ENCODE results near the gene PPP6R2.

Gene PPP6R2

DNA sequence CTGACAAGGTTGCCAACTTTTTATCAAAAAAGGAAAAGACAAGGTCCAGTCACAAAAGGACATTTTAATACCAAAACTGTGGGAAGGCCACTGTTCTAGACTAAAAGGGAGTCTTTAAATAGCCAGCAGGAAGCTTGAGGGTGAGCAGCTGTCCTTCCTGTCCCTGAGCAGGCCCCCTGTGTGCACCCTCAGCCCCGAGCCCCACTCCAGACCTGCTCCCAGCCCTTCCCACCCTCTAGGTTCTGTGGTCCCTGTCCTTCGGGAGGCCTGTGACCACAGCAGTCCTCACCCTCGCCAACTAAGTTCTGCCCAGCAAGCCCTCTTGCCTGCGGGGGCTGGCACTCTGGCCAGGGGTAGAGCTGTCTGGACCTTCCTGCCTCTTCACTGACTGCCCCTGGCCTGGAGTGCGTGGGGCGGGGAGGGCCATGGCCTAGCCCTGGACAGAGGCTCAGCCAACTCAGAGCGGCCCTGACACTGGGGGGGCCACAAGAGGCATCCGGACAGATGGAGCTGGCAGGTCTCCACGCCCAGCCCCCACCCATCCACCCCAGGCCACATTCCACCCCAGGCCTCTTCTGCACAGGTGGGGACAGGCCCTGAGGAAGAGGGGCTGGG is 34.0 kb upstream of the PPP6R2 start:
- CTCF ChIA-PET, result interaction anchor here (1.1 to 2.1 kb wide), 3 partner anchors 15 to 27 kb away, joined by 3 to 8 read pairs (median 4); no protein-coding TSS in a partner anchor
- POLR2A ChIA-PET, result no interaction called here

DNA sequence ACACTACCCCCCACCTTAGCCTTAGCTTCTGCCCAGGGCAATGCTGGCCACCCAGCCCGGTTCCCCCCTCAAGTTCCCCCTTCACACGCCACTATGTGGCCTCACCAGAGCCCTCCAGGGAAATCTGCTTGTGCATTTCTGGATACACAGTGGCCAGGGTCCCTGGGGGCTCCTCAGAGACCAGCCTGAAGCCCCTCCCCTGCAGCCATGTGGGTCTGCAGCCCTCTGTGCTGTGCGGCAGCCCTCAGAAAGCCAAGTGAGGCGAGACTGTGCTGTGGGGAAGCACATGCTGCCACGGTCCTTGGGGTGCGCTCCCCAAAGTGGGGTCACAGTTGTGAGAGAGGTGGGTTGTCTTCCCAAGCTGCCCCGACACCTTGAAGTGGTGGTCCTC is 33.5 kb upstream of the PPP6R2 start:
- Histone ChIP-seq H3K27ac (ENCODE audit: insufficient read depth in 1 of 2, low read depth in 1 of 2, low read length in 2 of 2, poor library complexity in 1 of 2, severe bottlenecking in 2 of 2) (no peak overlapping the region), H3K4me3 (ENCODE audit: control insufficient read depth in 1 of 7, extremely low read depth in 1 of 7, insufficient read depth in 4 of 7, low read depth in 2 of 7, low read length in 6 of 7) (peak overlapping the region in 1 of 7 experiments; percentile 52), H3K9me3 (ENCODE audit: control extremely low read depth in 1 of 5, control insufficient read depth in 4 of 5, insufficient read depth in 2 of 5, low read depth in 1 of 5, low read length in 4 of 5) (no peaks in the 10 kb centered on the region), H3K36me3 (ENCODE audit: control insufficient read depth in 4 of 4, insufficient read depth in 4 of 4, low read length in 3 of 4) (peaks cover 0 to 5% (median 2%) of the 10 kb centered on the region in 4 experiments), H3K27me3 (replicated peaks in 2 of 5; ENCODE audit: control insufficient read depth in 4 of 5, insufficient read depth in 5 of 5, low read length in 4 of 5) (no peaks in the 10 kb centered on the region), H3K4me1 (ENCODE audit: control extremely low read depth in 1 of 4, control insufficient read depth in 4 of 4, insufficient read depth in 4 of 4, low read length in 3 of 4) (peaks cover 0 to 66% (median 59%) of the 10 kb centered on the region in 4 experiments)
- ChIA-PET POLR2A (no interaction called here), CTCF (interaction anchor here (0.5 to 2.1 kb wide), 4 partner anchors 12 to 28 kb away, joined by 3 to 8 read pairs (median 4); no protein-coding TSS in a partner anchor)
- no peak for DNase-seq
- WGBS (ENCODE audit: insufficient coverage), result 94% methylated on average over 6 of the region's 7 CpGs

More for the DNA sequence above, 34.0 kb upstream of the PPP6R2 start:
- Histone ChIP-seq H3K4me1 (ENCODE audit: control extremely low read depth in 1 of 4, control insufficient read depth in 4 of 4, insufficient read depth in 4 of 4, low read length in 3 of 4) (peaks cover 0 to 66% (median 59%) of the 10 kb centered on the region in 4 experiments), H3K27me3 (replicated peaks in 2 of 5; ENCODE audit: control insufficient read depth in 4 of 5, insufficient read depth in 5 of 5, low read length in 4 of 5) (no peaks in the 10 kb centered on the region), H3K9me3 (ENCODE audit: control extremely low read depth in 1 of 5, control insufficient read depth in 4 of 5, insufficient read depth in 2 of 5, low read depth in 1 of 5, low read length in 4 of 5) (no peaks in the 10 kb centered on the region), H3K27ac (ENCODE audit: insufficient read depth in 1 of 2, low read depth in 1 of 2, low read length in 2 of 2, poor library complexity in 1 of 2, severe bottlenecking in 2 of 2) (peak overlapping the region in 1 of 2 experiments; percentile 28), H3K36me3 (ENCODE audit: control insufficient read depth in 4 of 4, insufficient read depth in 4 of 4, low read length in 3 of 4) (peaks cover 0 to 5% (median 2%) of the 10 kb centered on the region in 4 experiments), H3K4me3 (ENCODE audit: control insufficient read depth in 1 of 7, extremely low read depth in 1 of 7, insufficient read depth in 4 of 7, low read depth in 2 of 7, low read length in 6 of 7) (peak overlapping the region in 3 of 7 experiments; percentile 3 to 52 (median 4))
- DNase-seq, result peak in 1 of 3 donors; percentile 19
- WGBS (ENCODE audit: insufficient coverage), result 70% methylated on average over 8 of the region's 9 CpGs

DNA sequence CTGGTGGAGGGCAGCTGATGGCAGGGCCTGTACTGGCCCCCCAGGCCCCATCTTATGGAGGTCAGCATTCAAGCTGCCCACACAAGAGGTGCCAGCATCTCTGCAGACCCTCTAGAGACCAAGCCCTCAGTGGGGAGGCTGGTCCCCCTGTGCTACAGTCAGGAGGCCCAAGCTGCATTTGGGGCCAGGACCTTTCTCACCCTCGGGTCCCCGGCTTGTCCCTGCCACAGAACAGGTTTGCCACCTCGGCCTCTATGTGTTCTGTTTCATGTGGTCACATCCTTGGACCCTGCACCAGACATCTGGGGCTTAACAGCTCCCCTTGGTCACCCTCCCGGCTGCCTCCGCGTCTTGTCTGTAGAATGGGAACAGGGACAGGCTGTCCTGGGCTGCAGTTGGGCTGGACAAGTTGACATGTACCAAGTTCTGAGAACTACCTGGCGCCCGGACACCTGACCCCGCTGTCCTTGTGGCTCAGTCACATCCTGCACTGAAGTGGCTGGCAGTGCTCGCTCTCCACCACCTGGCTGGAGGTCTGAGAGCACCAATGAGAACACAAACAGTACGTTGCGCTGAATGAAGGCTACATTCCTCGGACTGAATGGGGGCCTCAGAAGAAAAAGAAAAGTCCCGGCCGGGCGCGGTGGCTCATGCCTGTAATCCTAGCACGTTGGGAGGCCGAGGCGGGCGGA is 33.0 kb upstream of the PPP6R2 start:
- Histone ChIP-seq H3K27ac (ENCODE audit: insufficient read depth in 1 of 2, low read depth in 1 of 2, low read length in 2 of 2, poor library complexity in 1 of 2, severe bottlenecking in 2 of 2) (no peak overlapping the region), H3K9me3 (ENCODE audit: control extremely low read depth in 1 of 5, control insufficient read depth in 4 of 5, insufficient read depth in 2 of 5, low read depth in 1 of 5, low read length in 4 of 5) (no peaks in the 10 kb centered on the region), H3K36me3 (ENCODE audit: control insufficient read depth in 4 of 4, insufficient read depth in 4 of 4, low read length in 3 of 4) (peaks cover 0 to 5% (median 2%) of the 10 kb centered on the region in 4 experiments), H3K4me1 (ENCODE audit: control extremely low read depth in 1 of 4, control insufficient read depth in 4 of 4, insufficient read depth in 4 of 4, low read length in 3 of 4) (peaks cover 0 to 66% (median 59%) of the 10 kb centered on the region in 4 experiments), H3K4me3 (ENCODE audit: control insufficient read depth in 1 of 7, extremely low read depth in 1 of 7, insufficient read depth in 4 of 7, low read depth in 2 of 7, low read length in 6 of 7) (no peak overlapping the region), H3K27me3 (replicated peaks in 2 of 5; ENCODE audit: control insufficient read depth in 4 of 5, insufficient read depth in 5 of 5, low read length in 4 of 5) (no peaks in the 10 kb centered on the region)
- no peak for DNase-seq
- ChIA-PET POLR2A (no interaction called here), CTCF (interaction anchor here (0.5 to 2.1 kb wide), 4 partner anchors 11 to 29 kb away, joined by 3 to 8 read pairs (median 4); no protein-coding TSS in a partner anchor)
- WGBS (ENCODE audit: insufficient coverage), result 79% methylated on average over 2 of the region's 21 CpGs

DNA sequence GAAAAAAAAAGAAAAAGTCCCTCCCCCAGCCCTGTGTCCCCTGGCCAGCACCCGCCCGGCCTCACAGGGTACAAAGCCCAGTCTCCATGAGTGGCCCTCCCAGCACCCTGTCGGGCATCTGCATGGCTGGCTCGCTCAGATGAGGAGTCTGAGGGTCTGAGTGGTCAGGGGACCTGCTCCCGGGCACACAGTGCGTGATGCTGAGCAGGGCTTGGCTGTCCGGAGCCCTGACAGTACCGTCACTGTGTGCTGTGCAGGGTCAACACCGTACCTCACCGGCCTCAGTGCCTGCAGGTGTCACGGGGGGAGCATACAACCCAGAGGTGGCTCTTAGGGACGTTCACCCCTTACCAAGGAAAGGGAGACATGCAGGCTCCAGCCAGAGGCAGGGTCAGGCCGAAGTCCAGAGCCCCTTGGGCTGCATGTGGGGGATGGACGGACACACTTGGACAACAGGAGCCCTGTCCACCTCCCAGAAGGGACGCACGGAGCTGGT is 32.1 kb upstream of the PPP6R2 start:
- ChIA-PET CTCF (no interaction called here), POLR2A (no interaction called here)
- WGBS (ENCODE audit: insufficient coverage), result 95% methylated on average over 14 of the region's 16 CpGs
- Histone ChIP-seq H3K4me1 (ENCODE audit: control extremely low read depth in 1 of 4, control insufficient read depth in 4 of 4, insufficient read depth in 4 of 4, low read length in 3 of 4) (peaks cover 0 to 64% (median 59%) of the 10 kb centered on the region in 4 experiments), H3K27me3 (replicated peaks in 2 of 5; ENCODE audit: control insufficient read depth in 4 of 5, insufficient read depth in 5 of 5, low read length in 4 of 5) (no peaks in the 10 kb centered on the region), H3K4me3 (ENCODE audit: control insufficient read depth in 1 of 7, extremely low read depth in 1 of 7, insufficient read depth in 4 of 7, low read depth in 2 of 7, low read length in 6 of 7) (no peak overlapping the region), H3K9me3 (ENCODE audit: control extremely low read depth in 1 of 5, control insufficient read depth in 4 of 5, insufficient read depth in 2 of 5, low read depth in 1 of 5, low read length in 4 of 5) (no peaks in the 10 kb centered on the region), H3K27ac (ENCODE audit: insufficient read depth in 1 of 2, low read depth in 1 of 2, low read length in 2 of 2, poor library complexity in 1 of 2, severe bottlenecking in 2 of 2) (no peak overlapping the region), H3K36me3 (ENCODE audit: control insufficient read depth in 4 of 4, insufficient read depth in 4 of 4, low read length in 3 of 4) (peaks cover 0 to 5% (median 2%) of the 10 kb centered on the region in 4 experiments)
- no peak for DNase-seq

GRCh38 chr22:50311606-50312351 is 31.3 kb upstream of the PPP6R2 start:
- Histone ChIP-seq H3K9me3 (ENCODE audit: control extremely low read depth in 1 of 5, control insufficient read depth in 4 of 5, insufficient read depth in 2 of 5, low read depth in 1 of 5, low read length in 4 of 5) (no peaks in the 10 kb centered on the region), H3K36me3 (ENCODE audit: control insufficient read depth in 4 of 4, insufficient read depth in 4 of 4, low read length in 3 of 4) (peaks cover 0 to 5% (median 2%) of the 10 kb centered on the region in 4 experiments), H3K4me1 (ENCODE audit: control extremely low read depth in 1 of 4, control insufficient read depth in 4 of 4, insufficient read depth in 4 of 4, low read length in 3 of 4) (peaks cover 0 to 59% (median 54%) of the 10 kb centered on the region in 4 experiments), H3K4me3 (ENCODE audit: control insufficient read depth in 1 of 7, extremely low read depth in 1 of 7, insufficient read depth in 4 of 7, low read depth in 2 of 7, low read length in 6 of 7) (no peak overlapping the region), H3K27me3 (replicated peaks in 2 of 5; ENCODE audit: control insufficient read depth in 4 of 5, insufficient read depth in 5 of 5, low read length in 4 of 5) (no peaks in the 10 kb centered on the region), H3K27ac (ENCODE audit: insufficient read depth in 1 of 2, low read depth in 1 of 2, low read length in 2 of 2, poor library complexity in 1 of 2, severe bottlenecking in 2 of 2) (no peak overlapping the region)
- WGBS (ENCODE audit: insufficient coverage), result 94% methylated on average over 23 of the region's 23 CpGs
- ChIA-PET POLR2A (interaction anchor here (0.9 kb wide), 1 partner anchor 10 kb away, joined by 3 read pairs; no protein-coding TSS in a partner anchor), CTCF (interaction anchor here (0.9 to 1.5 kb wide), 2 partner anchors 15 to 17 kb away, joined by 3 read pairs; partner anchors contain the start of gene DENND6B)
- no peak for DNase-seq

DNA sequence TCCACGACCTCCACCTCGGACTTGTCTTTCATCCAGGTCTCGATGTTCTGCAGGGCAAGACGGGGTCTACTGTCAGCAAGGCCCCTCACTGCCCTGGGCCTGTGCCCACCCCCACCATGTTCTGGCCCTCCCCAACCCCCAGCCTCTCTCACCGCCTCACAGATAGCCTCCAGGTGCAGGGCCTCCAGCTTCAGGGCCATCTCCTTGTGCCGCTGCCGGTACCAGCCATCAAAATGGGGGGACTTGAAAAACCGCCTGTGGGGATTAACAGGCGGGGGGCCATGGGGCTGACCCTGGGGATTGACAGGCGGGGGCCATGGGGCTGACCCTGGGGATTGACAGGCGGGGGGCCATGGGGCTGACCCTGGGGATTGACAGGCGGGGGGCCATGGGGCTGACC is 30.8 kb upstream of the PPP6R2 start:
- Histone ChIP-seq H3K27me3 (replicated peaks in 2 of 5; ENCODE audit: control insufficient read depth in 4 of 5, insufficient read depth in 5 of 5, low read length in 4 of 5) (no peaks in the 10 kb centered on the region), H3K36me3 (ENCODE audit: control insufficient read depth in 4 of 4, insufficient read depth in 4 of 4, low read length in 3 of 4) (peaks cover 0 to 5% (median 2%) of the 10 kb centered on the region in 4 experiments), H3K9me3 (ENCODE audit: control extremely low read depth in 1 of 5, control insufficient read depth in 4 of 5, insufficient read depth in 2 of 5, low read depth in 1 of 5, low read length in 4 of 5) (no peaks in the 10 kb centered on the region), H3K27ac (ENCODE audit: insufficient read depth in 1 of 2, low read depth in 1 of 2, low read length in 2 of 2, poor library complexity in 1 of 2, severe bottlenecking in 2 of 2) (no peak overlapping the region), H3K4me1 (ENCODE audit: control extremely low read depth in 1 of 4, control insufficient read depth in 4 of 4, insufficient read depth in 4 of 4, low read length in 3 of 4) (peaks cover 0 to 57% (median 52%) of the 10 kb centered on the region in 4 experiments), H3K4me3 (ENCODE audit: control insufficient read depth in 1 of 7, extremely low read depth in 1 of 7, insufficient read depth in 4 of 7, low read depth in 2 of 7, low read length in 6 of 7) (no peak overlapping the region)
- POLR2A ChIA-PET, result interaction anchor here (0.9 kb wide), 1 partner anchor 11 kb away, joined by 3 read pairs; no protein-coding TSS in a partner anchor
- 94% methylated on average over 4 of the region's 12 CpGs for WGBS (ENCODE audit: insufficient coverage)
- CTCF ChIA-PET, result interaction anchor here (0.9 to 1.5 kb wide), 2 partner anchors 14 to 18 kb away, joined by 3 read pairs; partner anchors contain the start of gene DENND6B
- DNase-seq, result no peak
